ENCODE measurements around the gene CNOT6.

GRCh38 chr5:180469866-180470265 is 24.3 kb upstream of the CNOT6 start:
- no peak for TF ChIP-seq MYNN (tag by site-specific recombination; IDR thresholded peaks at IDR 0.05; ENCODE audit: borderline replicate concordance)
- no peak for TF ChIP-seq ZNF707 (tag by site-specific recombination; IDR thresholded peaks at IDR 0.05)
- no peak for TF ChIP-seq CTCF (tag by site-specific recombination; IDR thresholded peaks at IDR 0.05)
- no peak for TF ChIP-seq KLF1 (tag by site-specific recombination; IDR thresholded peaks at IDR 0.05)
- no peak for TF ChIP-seq ZBTB44 (tag by site-specific recombination; IDR thresholded peaks at IDR 0.05)
- no peak for TF ChIP-seq ZNF629 (tag by site-specific recombination; IDR thresholded peaks at IDR 0.05)
- no peak for TF ChIP-seq ATF2 (tag by site-specific recombination; IDR thresholded peaks at IDR 0.05; ENCODE audit: low read depth)
- no peak for TF ChIP-seq ZNF623 (tag by site-specific recombination; IDR thresholded peaks at IDR 0.05)
- TF ChIP-seq KLF10 (tag by site-specific recombination; IDR thresholded peaks at IDR 0.05): no peak
- TF ChIP-seq ZNF555 (tag by site-specific recombination; conservative IDR thresholded peaks at IDR 0.05): no peak
- TF ChIP-seq ZNF530 (tag by site-specific recombination; IDR thresholded peaks at IDR 0.05; ENCODE audit: low read depth): no peak
- no peak for TF ChIP-seq ZNF132 (tag by site-specific recombination; IDR thresholded peaks at IDR 0.05; ENCODE audit: borderline replicate concordance)
- no peak for TF ChIP-seq ZNF292 (tag by site-specific recombination; IDR thresholded peaks at IDR 0.05; ENCODE audit: borderline replicate concordance, low read depth)
